Ramos (cell line): ENCODE data around the gene UXS1.

Experiments
- in situ Hi-C: fragments of 300-500 bp; cut with MboI; formaldehyde crosslinking; loops from one replicate; pipeline ENCODE4 v1.14.3; 2022; ENCODE audit warnings: low sequenced_read_pairs; ENCODE audit not compliant: unreplicated experiment

UXS1 gene

DNA sequence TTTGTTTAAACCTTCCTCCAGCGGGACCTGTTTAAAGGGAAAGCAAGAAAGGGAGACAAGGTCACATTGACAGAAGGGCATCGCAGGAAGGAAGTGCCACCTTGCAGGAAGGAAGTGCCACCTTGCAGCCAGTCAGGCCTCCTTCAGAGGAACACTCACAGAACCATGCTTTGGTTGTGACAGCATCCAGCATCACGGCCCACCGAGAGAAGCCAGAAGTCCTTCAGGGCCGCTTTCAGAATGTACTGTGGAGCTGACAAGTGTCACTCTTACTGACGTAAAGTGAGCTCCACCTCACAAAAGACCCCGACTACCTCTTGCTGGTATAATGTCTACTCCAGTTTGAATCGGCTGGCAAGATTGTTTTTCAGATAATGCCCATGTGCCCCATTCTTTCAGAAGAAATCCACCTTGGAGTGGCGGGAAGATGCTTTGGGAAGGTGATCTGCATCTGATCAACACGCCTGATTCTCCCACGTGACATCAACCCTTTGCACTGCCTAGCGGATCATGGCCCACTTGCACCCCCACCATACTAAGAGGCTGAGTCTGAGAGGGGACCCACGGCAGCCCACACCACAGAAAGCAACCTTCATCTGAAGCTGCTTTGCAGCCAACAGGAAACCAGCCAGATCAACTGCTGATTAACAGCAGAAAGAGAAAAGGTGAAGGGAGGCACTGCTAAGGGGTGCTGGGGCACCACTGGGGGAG lies 99.8 kb downstream of the UXS1 start:
- in situ Hi-C loops, result no loop called here

DNA sequence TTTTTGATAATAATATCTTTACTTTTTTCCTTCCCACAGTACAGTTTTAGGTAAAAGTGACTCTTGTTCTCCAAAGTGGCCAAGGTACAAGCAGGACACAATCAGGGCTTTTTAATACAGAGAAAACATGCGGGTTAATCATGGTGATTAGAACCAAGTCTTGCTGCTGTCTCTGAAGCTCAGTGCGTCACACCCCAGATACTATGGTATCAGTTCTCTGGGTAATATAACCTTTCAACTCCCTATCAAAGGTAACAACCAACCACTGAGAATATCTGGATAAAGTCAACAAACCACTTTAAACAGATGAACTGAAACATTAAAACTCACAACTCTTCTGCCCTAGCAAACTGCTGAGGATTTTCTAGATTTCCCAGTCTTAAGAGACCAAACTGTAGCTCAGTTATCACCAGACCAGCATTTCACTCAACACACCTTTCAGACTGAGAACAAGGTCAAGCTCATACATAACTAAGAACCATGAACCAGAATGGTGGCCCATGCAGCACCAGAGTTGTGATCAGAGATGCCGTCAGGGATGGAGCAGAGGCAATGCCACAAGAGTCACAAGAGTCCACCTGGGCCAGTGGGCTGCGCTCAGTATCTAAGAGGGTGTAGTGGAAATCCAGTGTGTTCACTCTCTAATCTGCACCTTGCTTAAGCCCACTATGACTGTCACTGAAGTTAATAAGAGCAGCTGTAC lies 103.0 kb downstream of the UXS1 start:
- in situ Hi-C loops, result no loop called here

DNA sequence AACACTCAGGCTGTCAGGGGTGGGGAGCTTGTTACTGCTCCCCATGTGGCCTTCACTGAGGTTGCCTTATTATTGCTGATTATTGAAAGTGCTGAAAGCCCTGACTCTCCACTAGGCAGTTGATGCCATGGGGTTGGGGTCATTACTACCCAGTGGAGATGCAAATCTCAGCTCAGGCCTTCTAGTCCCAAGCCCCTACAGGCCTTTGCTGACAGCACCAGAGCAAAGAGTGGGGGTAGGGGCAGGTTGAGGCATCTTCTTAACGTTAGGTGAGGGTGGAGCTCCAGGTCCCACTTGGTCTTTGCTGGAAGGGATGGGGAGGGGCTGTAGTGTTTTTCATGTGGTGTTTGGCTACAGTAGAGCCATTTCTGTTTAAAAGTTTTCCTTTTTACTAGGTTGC lies 104.5 kb downstream of the UXS1 start:
- in situ Hi-C loops, result no loop called here

DNA sequence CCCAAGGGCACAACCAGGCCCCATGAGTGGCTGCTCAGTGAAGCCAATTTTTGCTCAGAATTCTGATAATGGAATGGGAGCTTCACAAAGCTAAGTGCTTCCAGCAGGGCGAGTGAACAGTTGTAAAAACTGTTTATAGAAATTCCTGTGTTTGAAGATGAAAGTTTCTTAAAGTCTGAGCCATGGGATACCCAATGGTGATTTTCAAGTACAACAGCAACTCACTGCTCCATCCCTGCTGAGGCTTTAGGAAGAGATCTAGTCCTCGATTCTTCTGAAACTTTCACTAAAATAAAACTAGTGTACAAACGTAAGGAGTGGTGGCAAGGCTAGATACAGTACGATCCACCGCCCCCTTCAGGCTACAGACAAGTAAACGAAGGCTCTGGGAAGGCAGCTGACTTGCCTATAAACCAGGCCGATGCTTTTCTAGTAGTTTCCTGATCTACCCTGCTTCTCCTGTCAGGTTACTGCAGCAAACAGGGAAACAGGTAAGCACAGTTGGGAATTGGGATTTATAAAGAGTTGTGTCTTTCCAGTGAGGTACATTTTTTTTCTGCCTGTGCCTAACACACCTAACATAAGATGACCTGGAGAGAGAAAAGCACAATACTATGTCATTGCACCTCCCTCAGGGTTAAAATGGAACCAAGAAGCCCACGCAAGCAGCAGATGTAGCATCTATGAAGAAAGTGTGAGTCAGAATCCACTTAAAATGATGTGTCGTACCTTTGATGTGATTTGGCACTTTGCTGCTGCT lies 108.7 kb downstream of the UXS1 start:
- in situ Hi-C loops, result no loop called here

DNA sequence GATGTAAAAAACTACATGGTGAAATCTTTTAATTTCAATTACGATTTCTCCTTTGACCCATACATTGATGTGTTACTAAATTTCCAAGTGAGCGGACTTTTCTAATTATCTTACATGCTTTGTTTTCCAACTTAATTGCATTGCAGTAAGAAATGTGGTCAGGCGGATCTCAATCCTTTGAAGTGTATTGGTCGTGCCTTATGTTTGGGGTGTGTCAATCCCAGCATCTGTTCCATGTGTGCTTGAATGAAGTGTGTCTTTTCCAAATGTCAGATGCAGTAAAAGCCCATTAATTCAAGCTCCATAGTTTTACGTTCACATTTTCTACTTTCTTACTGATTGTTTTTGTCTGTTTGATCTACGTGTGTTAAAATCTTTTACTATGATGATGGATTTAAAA lies 113.1 kb downstream of the UXS1 start:
- in situ Hi-C loops, result no loop called here

DNA sequence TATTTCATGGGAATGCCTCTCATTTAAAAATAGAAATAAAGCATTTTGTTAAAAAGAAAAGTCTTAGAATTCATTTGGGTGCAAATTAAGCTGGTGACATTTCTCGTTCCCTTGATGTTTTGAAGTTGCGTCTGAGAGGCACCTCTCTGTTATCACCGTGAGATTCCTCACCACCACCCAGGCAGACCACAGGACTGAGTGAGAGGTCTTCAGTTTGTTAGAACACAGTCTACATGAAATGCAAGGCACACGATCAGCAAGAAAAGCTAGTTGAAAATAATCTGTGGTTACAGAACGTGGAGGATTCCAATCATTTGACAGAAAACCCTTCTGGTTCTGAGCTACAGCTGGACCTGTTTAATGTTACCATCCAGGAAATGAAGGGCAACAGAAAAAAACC lies 116.0 kb downstream of the UXS1 start:
- in situ Hi-C loops, result no loop called here

DNA sequence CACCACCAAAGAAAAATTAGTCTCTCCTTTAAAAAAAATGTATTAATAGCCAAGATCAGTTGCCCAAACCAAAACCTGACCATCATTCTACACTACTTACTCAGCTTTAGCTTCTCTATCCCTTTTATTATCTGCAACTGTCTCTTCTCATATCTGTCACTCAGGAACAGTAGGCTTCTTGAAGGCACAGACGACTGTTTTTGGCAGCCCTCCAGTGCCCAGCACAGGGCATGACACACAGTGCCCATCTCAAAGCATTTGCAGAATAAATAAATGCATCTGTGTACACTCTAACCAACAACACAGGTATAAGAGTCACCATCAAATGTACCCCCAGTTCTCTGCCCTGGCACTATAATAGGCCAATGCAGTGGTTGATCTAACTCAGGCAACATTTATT lies 117.2 kb downstream of the UXS1 start:
- in situ Hi-C loops, result no loop called here

DNA sequence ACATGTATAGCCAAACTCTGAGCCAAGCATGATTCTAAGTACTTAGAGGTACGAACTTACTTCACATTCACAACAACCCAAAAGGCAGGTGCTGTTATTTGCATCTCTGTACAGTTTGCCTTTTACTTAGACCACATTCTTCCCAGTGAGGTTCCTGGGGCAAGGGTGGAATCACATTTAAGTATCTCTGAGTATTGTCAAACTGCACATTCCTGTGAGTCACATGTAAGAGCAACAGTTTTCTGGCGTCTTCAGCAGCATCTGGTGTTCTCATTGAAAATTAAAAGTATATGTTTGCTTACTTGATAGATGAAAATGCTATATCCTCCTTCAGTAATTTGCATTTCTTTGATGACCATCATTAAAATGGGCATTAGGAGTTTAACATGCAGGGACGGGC lies 119.1 kb downstream of the UXS1 start:
- in situ Hi-C loops, result no loop called here

DNA sequence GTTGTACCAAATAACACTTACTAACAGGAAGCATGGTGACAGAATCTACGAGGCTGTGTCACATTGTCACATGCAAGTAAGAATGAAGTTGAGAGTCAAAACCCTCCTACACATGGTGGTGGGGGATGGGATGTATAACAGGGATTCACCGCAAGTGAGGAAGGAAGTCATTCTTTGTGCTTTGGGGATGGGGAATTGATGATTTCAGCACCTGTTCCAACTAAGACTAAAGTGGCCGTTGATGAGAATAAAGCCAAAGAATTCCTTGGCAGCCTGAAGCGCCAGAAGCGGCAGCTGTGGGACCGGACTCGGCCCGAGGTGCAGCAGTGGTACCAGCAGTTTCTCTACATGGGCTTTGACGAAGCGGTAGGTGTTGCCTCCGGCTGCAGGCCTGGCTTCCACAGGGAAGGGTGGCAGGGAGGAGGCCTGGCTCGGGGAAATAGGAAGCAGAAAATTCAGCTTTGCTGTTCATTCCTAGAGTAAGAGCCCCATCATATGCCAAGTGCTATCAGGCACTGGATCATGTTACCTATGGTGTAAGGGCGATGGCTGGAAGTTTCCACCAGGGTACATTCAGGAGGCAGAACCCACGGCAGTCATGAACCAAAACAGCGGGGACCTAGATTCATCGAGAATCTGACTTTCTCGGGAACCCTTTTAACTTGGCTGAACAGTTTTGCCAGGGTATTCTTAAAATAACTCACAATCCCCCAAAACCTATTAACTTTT lies 120.3 kb downstream of the UXS1 start:
- in situ Hi-C loops, result no loop called here

DNA sequence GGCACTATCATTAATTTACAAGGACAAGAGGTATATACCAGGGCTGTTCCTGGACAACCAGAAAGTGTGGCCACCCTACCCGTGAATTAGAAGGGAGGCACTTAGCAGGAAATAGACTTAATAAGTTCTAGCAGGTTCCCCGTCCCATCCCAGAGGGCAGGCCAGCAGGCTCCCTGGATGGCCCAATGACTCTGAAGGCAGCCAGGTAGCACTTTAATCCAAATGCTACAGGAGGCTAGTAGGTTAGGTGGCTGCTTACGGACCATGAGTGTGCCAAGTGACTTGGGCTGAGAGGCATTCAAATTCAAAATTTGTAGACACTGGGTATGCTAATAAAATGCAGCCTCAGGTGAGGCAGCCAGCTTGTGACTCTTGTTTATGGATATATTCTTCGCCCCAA lies 123.9 kb downstream of the UXS1 start:
- in situ Hi-C loops, result no loop called here

DNA sequence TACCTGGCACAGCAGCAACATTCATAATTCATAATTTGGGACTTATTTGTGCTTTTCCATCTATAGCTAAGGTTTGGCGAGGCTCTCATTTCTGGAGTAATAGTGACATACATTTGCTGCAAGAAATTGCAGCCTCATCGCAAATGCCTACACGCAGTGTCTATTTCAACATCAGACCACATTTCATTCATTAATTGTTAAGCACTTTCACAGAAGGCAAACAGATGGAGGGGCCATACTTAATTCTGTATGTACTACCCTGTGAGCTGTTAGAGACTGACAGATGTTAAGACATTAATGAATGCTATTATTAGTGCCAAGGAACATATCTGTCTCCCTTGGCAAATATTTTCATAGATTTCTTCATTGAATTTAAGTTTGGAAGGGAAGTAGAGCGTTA lies 125.7 kb downstream of the UXS1 start:
- in situ Hi-C loops, result no loop called here

DNA sequence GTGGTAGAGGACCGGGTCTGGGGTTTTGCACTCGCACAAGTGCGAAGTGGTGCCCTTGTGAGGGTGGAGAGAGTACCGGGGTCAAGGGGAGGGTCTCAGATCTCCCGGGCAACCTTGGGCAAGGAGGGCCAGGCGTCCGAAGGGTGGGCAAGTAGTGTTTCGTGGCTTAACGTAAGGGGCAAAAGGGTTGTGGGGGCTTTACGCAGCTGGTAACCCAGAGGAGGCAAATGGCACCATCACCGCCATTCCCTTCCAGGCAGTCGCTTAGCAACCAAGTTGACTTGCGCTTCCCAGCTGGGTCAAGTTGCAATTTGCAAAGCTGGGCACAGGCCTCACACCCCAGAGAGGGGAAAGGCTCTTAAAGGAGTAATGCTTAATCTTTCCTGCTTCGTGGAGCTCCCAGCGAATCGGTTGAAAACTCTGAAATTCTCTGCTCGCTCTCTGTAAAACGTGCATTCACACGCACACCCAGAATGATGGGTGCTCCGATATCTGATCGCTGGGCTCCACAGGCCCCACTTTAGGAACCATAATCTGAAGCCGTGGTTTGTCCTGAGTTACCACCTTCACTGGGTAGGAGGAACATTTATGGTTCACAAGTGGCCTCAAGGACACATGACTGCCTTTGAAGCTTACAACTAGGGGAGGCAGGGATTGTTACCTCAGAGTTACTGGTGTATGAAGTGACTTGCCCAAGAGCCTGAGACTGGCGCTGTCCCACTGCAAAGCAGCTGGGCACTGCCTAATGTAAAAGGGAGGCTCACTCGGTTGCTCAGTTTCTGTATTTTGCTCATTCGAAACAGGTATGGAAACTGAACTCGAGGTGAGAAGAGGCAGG lies 127.9 kb downstream of the UXS1 start:
- in situ Hi-C loops, result no loop called here

DNA sequence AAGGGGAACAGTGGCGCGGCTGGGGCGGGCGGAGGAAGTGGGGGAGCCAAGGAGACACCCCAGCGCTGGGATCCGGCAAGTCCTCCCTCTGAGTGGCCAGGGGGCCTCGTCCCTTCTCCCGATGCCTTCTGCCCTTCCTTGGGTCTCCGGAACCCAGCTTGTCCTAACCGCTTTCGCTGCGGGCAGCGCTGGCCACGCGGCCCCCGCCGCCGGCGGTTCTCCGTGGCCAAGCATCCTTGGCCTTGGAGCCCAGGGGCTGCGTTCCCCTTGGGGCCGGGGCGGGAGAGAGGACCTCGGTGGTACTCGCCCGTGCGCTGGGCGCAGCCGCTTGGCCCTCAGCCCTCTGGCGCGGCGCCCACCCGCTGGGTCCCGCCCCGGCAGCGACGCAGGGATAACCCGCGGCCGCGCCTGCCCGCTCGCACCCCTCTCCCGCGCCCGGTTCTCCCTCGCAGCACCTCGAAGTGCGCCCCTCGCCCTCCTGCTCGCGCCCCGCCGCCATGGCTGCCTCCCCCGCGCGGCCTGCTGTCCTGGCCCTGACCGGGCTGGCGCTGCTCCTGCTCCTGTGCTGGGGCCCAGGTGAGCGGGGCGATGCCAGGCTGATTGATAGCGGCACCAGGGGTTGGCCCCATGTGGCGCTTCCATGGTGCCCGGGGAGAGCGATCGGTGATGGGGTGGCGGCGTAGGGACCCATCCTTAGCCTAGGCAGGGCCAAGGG lies 128.7 kb downstream of the UXS1 start:
- in situ Hi-C loops, result no loop called here

DNA sequence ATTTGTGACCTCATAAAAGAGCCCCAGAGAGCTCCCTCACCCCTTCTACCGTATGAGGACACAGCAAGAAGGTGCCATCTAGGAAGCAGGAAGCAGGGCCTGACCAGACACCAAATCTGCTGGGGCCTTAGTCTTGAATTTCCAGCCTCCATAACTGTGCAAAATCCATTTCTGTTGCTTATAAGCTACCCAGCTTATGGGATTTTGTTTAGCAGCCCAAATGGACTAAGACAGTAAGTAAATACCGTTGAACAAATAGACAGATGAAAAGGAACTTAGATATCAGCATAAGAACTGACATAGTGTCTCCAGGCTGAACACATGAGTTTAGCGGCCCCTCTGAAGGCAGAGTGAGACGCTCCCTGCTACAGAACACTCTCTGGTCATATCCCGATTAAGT lies 130.9 kb downstream of the UXS1 start:
- in situ Hi-C loops, result no loop called here

DNA sequence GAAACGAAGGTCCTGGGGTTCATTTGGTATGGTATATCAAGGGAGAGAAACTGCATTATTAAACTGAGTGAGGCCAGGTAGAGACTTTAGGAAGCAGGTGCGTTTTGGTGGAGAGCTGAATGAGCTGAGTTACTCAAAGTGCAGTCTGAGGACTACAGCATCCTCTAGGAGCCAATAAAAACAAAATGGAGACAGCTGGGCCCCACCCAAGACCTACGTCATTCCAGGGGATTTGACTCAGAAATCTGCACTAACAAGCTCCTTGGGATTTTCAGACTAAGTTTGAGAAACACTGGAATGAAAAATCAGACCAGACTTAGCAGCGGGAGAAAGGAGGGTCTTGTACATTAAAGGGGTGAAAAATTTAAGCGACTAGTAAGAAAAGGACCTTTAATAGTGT lies 131.5 kb downstream of the UXS1 start:
- in situ Hi-C loops, result no loop called here

DNA sequence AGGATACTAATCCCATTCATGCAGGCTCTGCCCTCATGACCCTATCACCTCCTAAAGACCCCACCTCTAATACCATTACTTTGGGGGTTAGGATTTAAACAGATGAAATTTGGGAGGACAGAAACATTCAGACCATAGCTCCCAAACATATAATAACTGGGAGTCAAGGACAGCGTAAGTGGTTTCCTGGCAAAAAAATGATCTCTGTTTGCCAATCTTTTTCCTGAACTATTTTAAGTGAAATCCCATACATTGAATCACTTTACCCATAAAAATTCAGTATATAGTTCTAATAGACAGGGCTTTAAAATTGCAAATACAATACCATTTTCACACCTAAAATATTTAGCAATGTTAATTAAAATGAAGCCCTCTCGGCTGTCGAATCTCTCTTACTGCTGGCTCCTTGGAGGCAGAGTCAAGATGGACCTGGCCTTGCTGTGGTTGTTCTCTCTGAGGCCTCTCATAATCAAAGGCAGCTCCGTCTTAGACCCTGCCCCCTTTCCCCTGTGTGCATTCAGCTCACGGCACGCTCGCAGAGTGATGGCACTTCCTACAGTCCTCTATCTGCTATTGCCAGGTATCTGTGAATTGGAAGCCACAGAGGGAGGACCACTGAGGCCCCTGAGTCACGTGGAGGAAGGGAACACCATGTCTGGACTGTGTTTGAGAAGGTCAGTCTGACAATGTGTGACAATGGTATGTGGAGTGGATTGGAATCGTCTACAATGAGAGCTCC lies 132.3 kb downstream of the UXS1 start:
- in situ Hi-C loops, result no loop called here

DNA sequence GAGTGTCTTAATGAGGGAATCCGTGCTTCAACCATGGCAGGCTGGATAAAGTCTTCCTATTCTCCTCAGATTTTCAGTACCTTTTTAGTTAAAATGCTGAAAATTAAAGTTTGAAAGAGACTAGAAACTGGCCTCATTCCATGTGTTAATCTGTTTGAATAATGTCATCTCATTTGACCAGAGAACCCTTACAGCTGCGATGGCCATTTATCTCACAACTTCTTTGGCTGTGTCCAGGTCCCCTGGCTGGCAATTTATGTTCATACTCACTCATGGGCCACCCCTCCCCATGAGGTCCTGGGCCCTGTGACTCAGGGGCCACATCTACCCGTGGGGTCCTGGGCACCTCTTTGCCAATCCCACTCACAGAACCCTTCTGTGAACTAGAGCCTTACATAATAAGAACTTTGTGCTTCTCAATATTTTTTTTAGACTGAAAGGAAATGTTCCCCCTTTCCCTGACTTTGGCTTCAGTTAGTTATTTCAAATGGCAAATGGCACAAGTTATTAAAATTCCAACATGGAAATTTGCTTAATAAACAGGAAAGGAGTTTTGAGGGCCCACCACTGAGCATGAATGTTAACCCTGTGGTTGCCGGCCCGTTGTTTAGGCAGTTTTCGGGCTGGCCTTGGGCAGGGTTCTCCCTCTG lies 134.6 kb downstream of the UXS1 start:
- in situ Hi-C loops, result no loop called here

DNA sequence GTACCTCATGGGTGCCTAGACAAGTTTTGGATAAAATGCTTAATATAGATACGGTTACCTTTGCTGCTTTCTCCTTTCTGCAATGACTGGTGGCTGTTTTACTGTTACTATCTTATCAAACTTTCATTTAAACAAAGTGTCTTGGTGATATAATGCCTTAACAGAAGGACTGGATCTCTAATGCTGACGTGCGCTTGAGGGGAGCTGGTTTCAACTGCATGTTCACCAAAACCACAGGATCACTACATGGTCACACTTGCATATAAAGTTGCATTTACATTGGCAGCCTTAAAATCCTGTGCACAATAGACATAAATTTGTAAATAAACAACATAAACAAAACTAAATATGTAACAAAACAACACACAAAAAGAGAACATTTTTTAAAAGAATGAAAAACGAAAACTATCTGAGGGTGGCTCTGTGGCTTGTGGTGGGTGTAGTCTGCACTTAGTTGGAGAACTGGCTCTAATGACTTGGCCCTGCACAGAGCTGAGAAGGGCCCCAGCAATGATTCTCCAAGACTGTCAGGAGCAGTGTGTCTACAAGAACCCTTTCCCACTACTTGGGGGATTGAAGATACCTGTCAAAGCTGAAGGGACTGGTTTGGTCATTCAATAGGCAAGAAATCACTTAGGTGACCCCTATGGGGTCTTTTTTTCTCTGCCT lies 135.5 kb downstream of the UXS1 start:
- in situ Hi-C loops, result no loop called here
